SK-MEL-5 (cell line): Measurements from ENCODE around the gene EME1. TPM values are rescaled to one million over a fixed set of nuclear protein-coding genes. Genes with fewer than 3 reads are reported as not detected.

Experiments
- DNase-seq: peaks from one replicate; pipeline ENCODE4 v3.0.0-alpha.2; 2016; ENCODE audit warnings: low read depth, low spot score
- in situ Hi-C: cut with HindIII; loops from 2 replicates; pipeline ENCODE4 v1.10.0; 2016; ENCODE audit warnings: low sequenced_read_pairs, high pct_unique_total_duplicates, low pct_unique_long_range_greater_than_20kb
- total RNA-seq: library from RNA; depleted of rRNA; stranded (reverse); fragments of >200 nt; shearing (Covaris generic); gene quantifications from 2 replicates; pipeline ENCODE4 v1.2.3, GENCODE V29; 2014

The EME1 gene
- total RNA-seq, 1 experiment from 2014 or later: 13.0 TPM

GRCh38 chr17:50346313-50347116 lies 26.5 kb upstream of the EME1 start:
- in situ Hi-C loops: no loop called here
- no peak for DNase-seq

- no peak for DNase-seq
- in situ Hi-C loops: no loop called here
Measured at GRCh38 chr17:50347117-50347893, 25.7 kb upstream of the EME1 start.

- DNase-seq: no peak
- in situ Hi-C loops: no loop called here
Measured at GRCh38 chr17:50347894-50348291, 25.1 kb upstream of the EME1 start.

GRCh38 chr17:50348522-50349242 lies 24.3 kb upstream of the EME1 start:
- DNase-seq: no peak

GRCh38 chr17:50349243-50349600 lies 23.8 kb upstream of the EME1 start:
- no peak for DNase-seq
- in situ Hi-C loops: no loop called here

More at GRCh38 chr17:50348522-50349242, 24.3 kb upstream of the EME1 start:
- in situ Hi-C loops: no loop called here

- no peak for DNase-seq
- in situ Hi-C loops: no loop called here
Measured at GRCh38 chr17:50350733-50351132, 22.3 kb upstream of the EME1 start.

- DNase-seq: no peak
- in situ Hi-C loops: no loop called here
Measured at GRCh38 chr17:50352072-50352692, 20.8 kb upstream of the EME1 start.

- DNase-seq: no peak
- in situ Hi-C loops: no loop called here
Measured at GRCh38 chr17:50352693-50353599, 20.1 kb upstream of the EME1 start.

- in situ Hi-C loops: no loop called here
- no peak for DNase-seq
Measured at GRCh38 chr17:50353600-50354195, 19.3 kb upstream of the EME1 start.

GRCh38 chr17:50354198-50354597 lies 18.8 kb upstream of the EME1 start:
- in situ Hi-C loops: no loop called here
- no peak for DNase-seq

- DNase-seq: no peak
- in situ Hi-C loops: no loop called here
Measured at GRCh38 chr17:50354776-50355175, 18.3 kb upstream of the EME1 start.

- DNase-seq: no peak
- in situ Hi-C loops: no loop called here
Measured at GRCh38 chr17:50355336-50355700, 17.7 kb upstream of the EME1 start.

GRCh38 chr17:50355701-50356341 lies 17.2 kb upstream of the EME1 start:
- no peak for DNase-seq
- in situ Hi-C loops: no loop called here

GRCh38 chr17:50356418-50356817 lies 16.6 kb upstream of the EME1 start:
- no peak for DNase-seq
- in situ Hi-C loops: no loop called here

GRCh38 chr17:50356892-50357510 lies 16.0 kb upstream of the EME1 start:
- no peak for DNase-seq
- in situ Hi-C loops: no loop called here

GRCh38 chr17:50358177-50358576 lies 14.9 kb upstream of the EME1 start:
- no peak for DNase-seq
- in situ Hi-C loops: no loop called here
